Body of pancreas (tissue), 4 donors: Measurements from ENCODE around the gene SNF8. TPM values are rescaled to one million over a fixed set of nuclear protein-coding genes. Genes with fewer than 3 reads are reported as not detected.
A peak's percentile ranks its signal among the peaks of the same experiment; 100 is the strongest.

Experiments used
- ATAC-seq: fragments of 150-250 bp; one replicate; pipeline ENCODE4 v1.9.1; 2016
- DNase-seq, 4 donors: peaks; one replicate each; pipeline ENCODE4 v3.0.0-alpha.2; 2019
- H3K27ac ChIP-seq, 4 donors: fragments of 200-600 bp; sonication (generic); 1 replicate in 3 of 4; 2 replicates in 1 of 4; pipeline versions ENCODE4 v1.5.1 to v1.6.1; 2016 to 2019; ENCODE audit warnings: mild to moderate bottlenecking in 1 of 4, mixed read lengths in 1 of 4, moderate library complexity in 1 of 4
- H3K27me3 ChIP-seq, 2 donors: fragments of 200-600 bp; sonication (generic); one replicate each; pipeline ENCODE4 v1.6.0; 2016; ENCODE audit warnings: mild to moderate bottlenecking in 1 of 2
- H3K36me3 ChIP-seq, 2 donors: fragments of 200-600 bp; sonication (generic); replicated peaks in 1 of 2; 2 replicates each; pipeline ENCODE4 v1.5.1; 2016; ENCODE audit warnings: low read depth in 2 of 2; ENCODE audit not compliant: insufficient read depth in 1 of 2
- H3K4me1 ChIP-seq: fragments of 200-600 bp; sonication (generic); one replicate; pipeline ENCODE4 v1.6.0; 2016
- H3K4me3 ChIP-seq, 2 donors: fragments of 200-600 bp; sonication (generic); 1 replicate in 1 of 2; 2 replicates in 1 of 2; pipeline ENCODE4 v1.5.1; 2016 to 2019
- H3K9me3 ChIP-seq, 3 donors: fragments of 200-600 bp; sonication (generic); 1 replicate in 2 of 3; 2 replicates in 1 of 3; pipeline ENCODE4 v1.5.1; 2016
- CTCF ChIP-seq, 7 experiments: fragments of 450-650 bp in 4 of 7; fragments of 200-600 bp in 3 of 7; sonication (generic) in 3 of 7; IDR thresholded peaks; one replicate each; pipeline ENCODE4 v1.5.1; 2016 to 2019; ENCODE audit warnings: antibody characterized with exemption in 7 of 7
- POLR2A ChIP-seq, 3 donors: fragments of 450-650 bp; IDR thresholded peaks; one replicate each; pipeline ENCODE4 v1.6.1; 2016; ENCODE audit warnings: antibody characterized with exemption in 3 of 3, mild to moderate bottlenecking in 2 of 3
- WGBS, 2 donors: methylation state at CpG; one replicate each; pipeline ENCODE4 v1.1.5; 2017; 5-methylcytosine and 5-hydroxymethylcytosine counted together
- intact Hi-C: fragments of 100-400 bp; cut with DNase I; formaldehyde crosslinking; loops from one replicate; pipeline ENCODE4 v1.15.1; 2023
- small RNA-seq: library from RNA; depleted of rRNA; stranded (forward); fragments of <200 nt; gene quantifications from one replicate; pipeline ENCODE3, GENCODE V24; 2016
- total RNA-seq, 2 donors: library from RNA; depleted of rRNA; stranded (reverse); fragments of >200 nt; gene quantifications; one replicate each; pipeline ENCODE4 v1.1.0, GENCODE V29; 2016

The SNF8 gene
- total RNA-seq, 2 donors from 2014 or later, result 35.9 to 39.4 TPM

GRCh38 chr17:48892940-48893645 is 51.5 kb downstream of the SNF8 start:
- Histone ChIP-seq H3K36me3 (peaks cover 0 to 6% of the 10 kb centered on the region in 2 donors), H3K4me3 (peak overlapping the region; percentile 77 to 78), H3K4me1 (peaks cover 23% of the 10 kb centered on the region), H3K27ac (peak overlapping the region; percentile 42 to 92 (median 82)), H3K27me3 (no peaks in the 10 kb centered on the region), H3K9me3 (no peaks in the 10 kb centered on the region)
- DNase-seq (no peak), ATAC-seq (no peak)
- 0 to 1% methylated on average over 22 to 24 of the region's 24 CpGs for whole genome bisulfite sequencing, 2 donors
- intact Hi-C loops, result no loop called here
- TF ChIP-seq CTCF (IDR thresholded peaks at IDR 0.05), result no peak
- TF ChIP-seq POLR2A (IDR thresholded peaks at IDR 0.05), result no peak

GRCh38 chr17:48890086-48890485 is 54.6 kb downstream of the SNF8 start:
- TF ChIP-seq POLR2A (IDR thresholded peaks at IDR 0.05) (no peak), CTCF (IDR thresholded peaks at IDR 0.05) (no peak)
- Histone ChIP-seq H3K27ac (no peak overlapping the region), H3K36me3 (peaks cover 0 to 3% of the 10 kb centered on the region in 2 donors), H3K27me3 (no peaks in the 10 kb centered on the region), H3K9me3 (no peaks in the 10 kb centered on the region), H3K4me1 (peaks cover 23% of the 10 kb centered on the region), H3K4me3 (no peak overlapping the region)
- intact Hi-C loops, result no loop called here
- DNase-seq (no peak), ATAC-seq (no peak)
- 90 to 94% methylated on average over 2 of the region's 2 CpGs for WGBS, 2 donors

GRCh38 chr17:48883171-48883570 is 61.5 kb downstream of the SNF8 start:
- DNase-seq (no peak), ATAC-seq (no peak)
- H3K9me3 ChIP-seq, result no peaks in the 10 kb centered on the region
- intact Hi-C loops, result loop anchor here (5.0 to 10.0 kb wide), 3 partner anchors 76 to 206 kb away; partner anchors contain the start of genes HOXB13, PRAC1 and PRAC2
- no peak overlapping the region for H3K27ac ChIP-seq
- H3K27me3 ChIP-seq, result no peaks in the 10 kb centered on the region
- TF ChIP-seq POLR2A (IDR thresholded peaks at IDR 0.05) (no peak), CTCF (IDR thresholded peaks at IDR 0.05) (no peak)
- peaks cover 5% of the 10 kb centered on the region for H3K4me1 ChIP-seq
- WGBS, 2 donors, result 37 to 44% methylated on average over 10 of the region's 10 CpGs
- H3K4me3 ChIP-seq, result no peak overlapping the region
- H3K36me3 ChIP-seq, result no peaks in the 10 kb centered on the region

GRCh38 chr17:48882272-48882671 is 62.4 kb downstream of the SNF8 start:
- Histone ChIP-seq H3K9me3 (no peaks in the 10 kb centered on the region), H3K27ac (no peak overlapping the region), H3K27me3 (no peaks in the 10 kb centered on the region), H3K4me3 (no peak overlapping the region), H3K4me1 (peaks cover 5% of the 10 kb centered on the region), H3K36me3 (no peaks in the 10 kb centered on the region)
- ATAC-seq (no peak), DNase-seq (no peak)
- intact Hi-C loops, result loop anchor here (5.0 to 10.0 kb wide), 3 partner anchors 75 to 205 kb away; partner anchors contain the start of genes HOXB13, PRAC1 and PRAC2
- WGBS, 2 donors, result 78 to 84% methylated on average over 2 of the region's 2 CpGs
- TF ChIP-seq CTCF (IDR thresholded peaks at IDR 0.05), result no peak
- no peak for TF ChIP-seq POLR2A (IDR thresholded peaks at IDR 0.05)

Small RNA genes within 50 kb of the gene (small RNA-seq; reads per million reads assigned to genes)
- gene AC068531.1 (not detected), gene RF00263 (not detected), gene RF01210 (not detected), gene RNU1-42P (2.4 reads per million, percentile 75 among the genes with 10 or more reads in this experiment)

Other genes starting within 250 kb of the SNF8 start
- gene PRAC1, start 222.3 kb downstream of the SNF8 start, total RNA-seq, result not detected
- not detected for gene PRAC2, start 221.7 kb downstream of the SNF8 start, total RNA-seq
- not detected for gene HOXB13, start 216.1 kb downstream of the SNF8 start, total RNA-seq
- under 1 TPM in 1 of 2 donors, not detected in 1; 0.26 TPM for gene TTLL6, start 127.6 kb downstream of the SNF8 start, total RNA-seq
- gene CALCOCO2, start 113.8 kb downstream of the SNF8 start, total RNA-seq, result 10 to 100 TPM; 62.8 to 69.9 TPM
- 10 to 100 TPM in 1 of 2 donors, 1 to 10 TPM in 1; 8.2 to 16.9 TPM for gene ATP5MC1, start 52.1 kb downstream of the SNF8 start, total RNA-seq
- 10 to 100 TPM; 28.3 to 47.1 TPM for gene UBE2Z, start 36.4 kb downstream of the SNF8 start, total RNA-seq
- gene GIP, start 23.8 kb upstream of the SNF8 start, total RNA-seq, result not detected
- not detected for gene IGF2BP1, start 52.5 kb upstream of the SNF8 start, total RNA-seq
- gene B4GALNT2, start 187.9 kb upstream of the SNF8 start, total RNA-seq, result not detected